Aorta (tissue), 5 donors: Measurements from ENCODE around the gene BOD1L1. TPM values are rescaled to one million over a fixed set of nuclear protein-coding genes. Genes with fewer than 3 reads are reported as not detected.
A peak's percentile ranks its signal among the peaks of the same experiment; 100 is the strongest.

Experiments
- ATAC-seq: fragments of 200-7000 bp; cut with Tn5 transposase; one replicate; pipeline ENCODE4 v1.9.1; 2022; ENCODE audit warnings: moderate library complexity; ENCODE audit not compliant: low FRiP score
- DNase-seq, 2 donors: peaks; one replicate each; pipeline ENCODE4 v3.0.0-alpha.2; 2020
- H3K27ac ChIP-seq, 2 donors: one replicate each; pipeline ENCODE4 v1.5.1; 2013; ENCODE audit warnings: low read length in 2 of 2, mild to moderate bottlenecking in 2 of 2, moderate library complexity in 2 of 2, control low read depth in 1 of 2, inconsistent platforms in 1 of 2, low read depth in 1 of 2
- H3K27me3 ChIP-seq, 2 donors: one replicate each; pipeline ENCODE4 v1.6.1; 2013; ENCODE audit warnings: control low read depth in 1 of 2, low read length in 1 of 2, mild to moderate bottlenecking in 1 of 2, moderate library complexity in 1 of 2; ENCODE audit not compliant: insufficient read depth in 2 of 2, control insufficient read depth in 1 of 2
- H3K36me3 ChIP-seq, 2 donors: one replicate each; pipeline ENCODE4 v1.6.1; 2013; ENCODE audit warnings: control low read depth in 1 of 2, low read length in 1 of 2, mild to moderate bottlenecking in 1 of 2; ENCODE audit not compliant: insufficient read depth in 2 of 2, control insufficient read depth in 1 of 2
- H3K4me1 ChIP-seq, 2 donors: one replicate each; pipeline ENCODE4 v1.6.1; 2013; ENCODE audit warnings: low read length in 2 of 2, control low read depth in 1 of 2, mild to moderate bottlenecking in 1 of 2, moderate library complexity in 1 of 2; ENCODE audit not compliant: insufficient read depth in 2 of 2, control insufficient read depth in 1 of 2
- H3K4me3 ChIP-seq, 2 donors: one replicate each; pipeline ENCODE4 v1.5.1; 2013; ENCODE audit warnings: low read length in 2 of 2, control low read depth in 1 of 2, mild to moderate bottlenecking in 1 of 2
- H3K9me3 ChIP-seq: one replicate; pipeline ENCODE4 v1.6.1; 2013; ENCODE audit warnings: mild to moderate bottlenecking, low read length; ENCODE audit not compliant: control insufficient read depth
- WGBS, 2 donors: extraction: QIAGEN DNeasy Blood & Tissue Kit; methylation state at CpG; one replicate each; pipeline ENCODE4 v1.1.7; 2013; 5-methylcytosine and 5-hydroxymethylcytosine counted together
- intact Hi-C, 2 donors: fragments of 100-400 bp; cut with DNase I; formaldehyde crosslinking; loops; one replicate each; pipeline versions ENCODE4 v1.14.2 to v1.15.0; 2022
- polyA plus RNA-seq, 2 donors: library from polyadenylated mRNA; stranded (reverse); fragments of 200-250 nt; gene quantifications; one replicate each; pipeline ENCODE4 v1.2.3, GENCODE V29; 2013
- total RNA-seq, 2 donors: library from RNA; stranded (reverse); fragmentation: NEBNext Ultra II Directional; extraction: Animal tissue kit (Norgen Biotek cat#: 25700); gene quantifications; one replicate each; pipeline ENCODE4 v1.2.1, GENCODE V29; 2021
- donor health status: healthy with polysubstance abuse.
- donor health status: Bipolar disorder and iron deficiency.
- donor health status: DM: no; HTN: no; CAD: no.
- donor health status: DM: no; HTN: no; CAD: no.
- donor health status: DM: yes; HTN: yes; CAD: no.

BOD1L1 gene
- total and polyA plus RNA-seq, 4 donors = 7.6 to 52.6 (median 29.8) TPM

GRCh38 chr4:13654162-13654797 is 26.8 kb upstream of the BOD1L1 start:
- Histone ChIP-seq H3K27me3 (no peaks in the 10 kb centered on the region), H3K4me3 (peak overlapping the region; percentile 57 to 76), H3K4me1 (no peaks in the 10 kb centered on the region), H3K9me3 (no peaks in the 10 kb centered on the region), H3K27ac (no peak overlapping the region), H3K36me3 (no peaks in the 10 kb centered on the region)
- intact Hi-C loops = no loop called here
- ATAC-seq = peak; percentile 95
- WGBS, 2 donors = 1% methylated on average over 31 of the region's 31 CpGs
- peak; percentile 88 to 93 for DNase-seq

GRCh38 chr4:13653766-13654161 is 26.2 kb upstream of the BOD1L1 start:
- H3K4me3 ChIP-seq = peak overlapping the region in 1 of 2 donors; percentile 57
- no peak for DNase-seq
- H3K36me3 ChIP-seq = no peaks in the 10 kb centered on the region
- intact Hi-C loops = no loop called here
- WGBS, 2 donors = 13 to 14% methylated on average over 3 of the region's 3 CpGs
- H3K9me3 ChIP-seq = no peaks in the 10 kb centered on the region
- H3K27me3 ChIP-seq = no peaks in the 10 kb centered on the region
- H3K27ac ChIP-seq = no peak overlapping the region
- no peak for ATAC-seq
- H3K4me1 ChIP-seq = no peaks in the 10 kb centered on the region

- no peaks in the 10 kb centered on the region for H3K9me3 ChIP-seq
- peaks cover under 1 to 3% of the 10 kb centered on the region in 2 donors for H3K4me1 ChIP-seq
- H3K27me3 ChIP-seq = no peaks in the 10 kb centered on the region
- 12 to 16% methylated on average over 6 of the region's 6 CpGs for WGBS, 2 donors
- no peaks in the 10 kb centered on the region for H3K36me3 ChIP-seq
- intact Hi-C loops = no loop called here
- no peak overlapping the region for H3K4me3 ChIP-seq
- peak overlapping the region in 1 of 2 donors; percentile 25 for H3K27ac ChIP-seq
- ATAC-seq (no peak), DNase-seq (no peak)
These were observed 19.5 kb upstream of the BOD1L1 start for GRCh38 chr4:13647031-13647430.

- peaks cover 3 to 13% of the 10 kb centered on the region in 2 donors for H3K4me1 ChIP-seq
- H3K4me3 ChIP-seq = no peak overlapping the region
- no peaks in the 10 kb centered on the region for H3K27me3 ChIP-seq
- DNase-seq = no peak
- no peak overlapping the region for H3K27ac ChIP-seq
- no peaks in the 10 kb centered on the region for H3K36me3 ChIP-seq
- no peak for ATAC-seq
- 92 to 98% methylated on average over 1 of the region's 1 CpG for WGBS, 2 donors
- no peaks in the 10 kb centered on the region for H3K9me3 ChIP-seq
- intact Hi-C loops = no loop called here
These were observed 17.6 kb upstream of the BOD1L1 start for GRCh38 chr4:13645075-13645474.

- Histone ChIP-seq H3K27me3 (no peaks in the 10 kb centered on the region), H3K4me3 (no peak overlapping the region), H3K36me3 (no peaks in the 10 kb centered on the region), H3K27ac (peak overlapping the region; percentile 24 to 79), H3K9me3 (no peaks in the 10 kb centered on the region), H3K4me1 (peaks cover 3 to 13% of the 10 kb centered on the region in 2 donors)
- DNase-seq = peak in 1 of 2 donors; percentile 59
- peak; percentile 66 for ATAC-seq
- intact Hi-C loops = no loop called here
- 0 to 1% methylated on average over 2 of the region's 2 CpGs for WGBS, 2 donors
These were observed 14.8 kb upstream of the BOD1L1 start for GRCh38 chr4:13642170-13642950.

GRCh38 chr4:13641084-13641483 is 13.6 kb upstream of the BOD1L1 start:
- Histone ChIP-seq H3K9me3 (no peaks in the 10 kb centered on the region), H3K36me3 (no peaks in the 10 kb centered on the region), H3K27me3 (no peaks in the 10 kb centered on the region), H3K4me3 (no peak overlapping the region), H3K27ac (no peak overlapping the region), H3K4me1 (peaks cover 3 to 13% of the 10 kb centered on the region in 2 donors)
- ATAC-seq (peak; percentile 56), DNase-seq (no peak)
- WGBS, 2 donors = 3 to 12% methylated on average over 6 of the region's 6 CpGs
- intact Hi-C loops = no loop called here

- Histone ChIP-seq H3K27me3 (no peaks in the 10 kb centered on the region), H3K36me3 (no peaks in the 10 kb centered on the region), H3K4me1 (peaks cover 3 to 13% of the 10 kb centered on the region in 2 donors), H3K4me3 (no peak overlapping the region), H3K27ac (no peak overlapping the region), H3K9me3 (no peaks in the 10 kb centered on the region)
- DNase-seq (no peak), ATAC-seq (no peak)
- intact Hi-C loops = no loop called here
- WGBS, 2 donors = 44% methylated on average over 8 of the region's 8 CpGs
These were observed 12.8 kb upstream of the BOD1L1 start for GRCh38 chr4:13640149-13640940.

GRCh38 chr4:13635286-13635799 is 7.8 kb upstream of the BOD1L1 start:
- WGBS, 2 donors = 73 to 82% methylated on average over 1 of the region's 1 CpG
- Histone ChIP-seq H3K9me3 (no peaks in the 10 kb centered on the region), H3K36me3 (no peaks in the 10 kb centered on the region), H3K27me3 (no peaks in the 10 kb centered on the region), H3K27ac (no peak overlapping the region), H3K4me3 (no peak overlapping the region), H3K4me1 (peaks cover 0 to under 1% of the 10 kb centered on the region in 2 donors)
- no peak for ATAC-seq
- intact Hi-C loops = no loop called here
- no peak for DNase-seq
